Measurements from ENCODE around the gene PIMREG.

- TF ChIP-seq CTCF (IDR thresholded peaks at IDR 0.05; ENCODE audit: poor library complexity) = no peak
- no peak for TF ChIP-seq EZH2 (IDR thresholded peaks at IDR 0.05; ENCODE audit: borderline replicate concordance)
- TF ChIP-seq EZH2phosphoT487 (IDR thresholded peaks at IDR 0.05; ENCODE audit: low read depth, severe bottlenecking, unreplicated experiment) = no peak
Observed at GRCh38 chr17:6456321-6456720, 12.1 kb downstream of the PIMREG start.

Measured in hepatocyte (in vitro differentiated cells).